Colon (tissue), 2 donors: ENCODE measurements around the gene CRTC1.

Experiments used
- FAIRE-seq: peaks from 2 replicates; lab custom pipeline; 2012; peaks lifted over from hg19 to GRCh38; lab: Jason Lieb, UNC
- donor health status: control.
- donor health status: control.

CRTC1 gene

DNA sequence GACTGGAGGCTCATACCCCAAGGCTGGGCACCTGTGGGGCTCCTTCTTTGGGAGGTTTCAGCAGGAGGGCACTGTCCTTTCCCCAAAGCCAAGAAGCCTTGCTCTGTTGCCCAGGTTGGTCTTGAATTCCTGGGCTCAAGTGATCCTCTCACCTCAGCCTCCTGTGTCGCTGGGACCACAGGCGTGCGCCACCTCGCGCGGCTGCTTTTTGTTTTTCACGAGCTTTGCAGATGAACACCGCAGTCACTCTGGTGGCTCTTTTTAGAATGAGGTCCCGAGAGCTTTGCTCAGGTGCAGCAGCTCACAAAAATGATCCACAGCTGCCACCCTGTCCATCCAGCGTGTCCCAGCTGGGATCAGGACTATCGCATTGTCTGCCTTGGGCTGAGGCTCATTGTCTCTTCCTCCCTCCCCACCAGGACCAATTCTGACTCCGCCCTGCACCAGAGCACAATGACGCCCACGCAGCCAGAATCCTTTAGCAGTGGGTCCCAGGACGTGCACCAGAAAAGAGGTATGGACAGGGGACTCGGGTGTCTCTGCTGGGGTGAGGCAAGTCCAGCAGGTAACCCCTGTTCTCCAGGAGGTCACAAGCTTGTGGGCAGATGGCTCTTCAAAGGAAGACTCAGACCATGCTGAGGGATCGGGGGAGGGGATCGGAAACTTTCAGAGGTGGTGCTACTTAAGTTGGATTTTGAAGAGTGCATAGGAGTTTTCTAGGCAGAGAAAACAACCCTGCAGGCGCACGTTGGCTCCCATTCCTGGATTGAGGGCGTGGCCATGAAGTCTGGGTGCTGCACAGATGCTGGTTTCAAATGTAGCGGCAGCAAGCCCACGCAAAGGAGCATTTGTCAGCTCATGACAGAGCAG lies 66.1 kb downstream of the CRTC1 start:
- no peak for FAIRE-seq

- FAIRE-seq, result no peak
These were observed 67.0 kb downstream of the CRTC1 start for GRCh38 chr19:18750295-18750970.

DNA sequence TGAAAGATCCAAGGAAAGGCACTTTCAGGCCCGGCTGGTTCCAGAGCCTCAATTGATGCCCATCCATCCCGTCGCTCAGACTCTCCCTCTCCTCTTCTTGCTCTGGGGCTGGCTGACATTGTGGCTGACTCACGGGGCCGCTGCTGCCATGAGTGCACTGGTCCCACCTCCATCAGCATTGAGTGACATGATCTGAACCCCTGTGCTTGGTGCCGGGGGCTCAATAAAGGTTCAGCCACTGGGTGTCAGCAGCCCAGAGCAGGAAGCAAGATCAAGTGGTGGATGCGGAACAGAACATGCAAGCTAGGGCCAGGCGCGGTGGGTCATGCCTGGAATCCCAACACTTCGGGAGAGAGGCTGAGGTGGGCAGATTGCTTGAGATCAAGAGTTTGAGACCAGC lies 68.1 kb downstream of the CRTC1 start:
- no peak for FAIRE-seq

DNA sequence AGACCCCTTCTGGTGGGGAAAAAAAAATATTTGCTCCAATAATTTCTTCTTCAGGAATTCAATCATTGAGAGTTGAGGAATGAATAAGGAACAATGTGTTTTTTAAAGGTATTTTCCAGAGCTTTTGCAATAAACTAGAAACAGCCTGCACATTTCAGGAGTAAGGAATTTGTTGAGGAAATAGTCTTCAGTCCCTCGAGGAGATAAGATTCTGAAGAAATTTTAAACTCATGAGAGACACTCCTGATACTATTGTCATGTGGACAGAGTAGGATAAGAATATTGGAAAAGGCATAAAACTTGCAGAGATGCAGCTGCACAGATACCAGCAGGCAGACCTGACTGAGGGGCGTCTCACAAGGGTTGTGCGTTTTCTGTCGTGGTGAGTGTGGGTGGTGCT lies 71.0 kb downstream of the CRTC1 start:
- no peak for FAIRE-seq

GRCh38 chr19:18756896-18757295 lies 73.4 kb downstream of the CRTC1 start:
- no peak for FAIRE-seq

DNA sequence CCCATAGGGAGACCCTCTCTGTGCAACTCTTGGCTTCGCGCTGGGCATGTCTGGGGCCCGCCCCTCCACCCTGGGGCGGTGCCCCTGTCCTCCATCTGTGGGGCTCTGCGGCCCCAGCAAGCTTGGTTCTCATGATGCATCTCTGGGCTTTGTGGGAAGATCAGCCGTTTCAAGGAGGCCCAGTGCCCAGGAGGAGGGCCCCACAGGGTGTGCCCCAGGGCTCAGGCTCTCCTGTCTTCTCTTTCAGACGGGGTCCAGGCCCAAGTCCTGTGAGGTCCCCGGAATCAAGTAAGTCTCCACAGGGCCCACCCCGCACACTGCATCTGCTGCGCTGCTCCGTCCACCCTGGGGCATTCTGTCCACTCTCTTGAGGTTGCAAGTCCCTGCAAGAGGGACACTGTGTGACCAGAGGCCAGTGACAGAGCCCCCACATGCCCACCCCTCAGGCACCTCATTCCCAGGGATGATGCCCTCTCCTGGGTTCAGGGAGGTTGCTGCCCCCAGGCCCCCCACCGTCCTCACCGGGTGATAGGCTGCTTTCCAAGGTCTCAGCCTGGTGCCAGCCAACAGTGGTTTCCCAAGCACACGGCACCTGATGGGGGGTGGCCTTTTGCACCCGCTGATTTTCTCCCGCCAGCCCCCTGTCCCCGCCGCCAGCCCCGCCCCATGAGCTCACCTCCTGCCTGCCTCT lies 76.0 kb downstream of the CRTC1 start:
- FAIRE-seq, result no peak

DNA sequence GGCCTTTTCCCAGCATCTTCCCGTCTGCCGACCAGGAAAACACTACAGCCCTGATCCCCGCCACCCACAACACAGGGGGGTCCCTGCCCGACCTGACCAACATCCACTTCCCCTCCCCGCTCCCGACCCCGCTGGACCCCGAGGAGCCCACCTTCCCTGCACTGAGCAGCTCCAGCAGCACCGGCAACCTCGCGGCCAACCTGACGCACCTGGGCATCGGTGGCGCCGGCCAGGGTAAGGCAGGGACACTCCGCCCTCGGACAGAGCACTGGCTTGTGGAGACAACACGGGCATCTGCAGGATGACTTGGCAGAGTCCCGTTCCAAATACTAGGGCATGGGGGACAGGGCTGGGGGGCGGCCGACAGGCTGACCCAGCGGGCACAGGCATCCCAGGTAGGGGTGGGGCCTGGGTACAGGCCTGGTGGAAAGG lies 76.5 kb downstream of the CRTC1 start:
- FAIRE-seq, result no peak

- FAIRE-seq, result no peak
These were observed 77.2 kb downstream of the CRTC1 start for GRCh38 chr19:18760440-18761383.

- no peak for FAIRE-seq
These were observed 78.1 kb downstream of the CRTC1 start for GRCh38 chr19:18761531-18762110.

GRCh38 chr19:18762125-18763023 lies 78.9 kb downstream of the CRTC1 start:
- no peak for FAIRE-seq

GRCh38 chr19:18763674-18764590 lies 80.5 kb downstream of the CRTC1 start:
- FAIRE-seq, result no peak

GRCh38 chr19:18764591-18765051 lies 81.1 kb downstream of the CRTC1 start:
- FAIRE-seq, result no peak

DNA sequence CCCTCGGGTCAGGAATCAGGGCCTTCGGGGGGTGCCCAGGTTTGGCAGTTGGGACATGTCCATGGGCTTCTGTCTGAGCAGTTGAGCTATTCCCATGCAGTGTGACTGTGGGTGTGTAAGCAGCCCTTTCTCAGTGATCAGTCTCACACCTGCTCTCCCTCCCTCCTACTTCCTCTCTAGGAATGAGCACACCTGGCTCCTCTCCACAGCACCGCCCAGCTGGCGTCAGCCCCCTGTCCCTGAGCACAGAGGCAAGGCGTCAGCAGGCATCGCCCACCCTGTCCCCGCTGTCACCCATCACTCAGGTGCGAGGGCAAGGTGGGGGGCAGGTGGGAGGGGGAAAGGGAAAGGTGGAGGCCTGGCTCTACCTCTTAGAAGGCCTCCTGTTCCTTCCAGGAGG lies 81.7 kb downstream of the CRTC1 start:
- FAIRE-seq, result no peak

DNA sequence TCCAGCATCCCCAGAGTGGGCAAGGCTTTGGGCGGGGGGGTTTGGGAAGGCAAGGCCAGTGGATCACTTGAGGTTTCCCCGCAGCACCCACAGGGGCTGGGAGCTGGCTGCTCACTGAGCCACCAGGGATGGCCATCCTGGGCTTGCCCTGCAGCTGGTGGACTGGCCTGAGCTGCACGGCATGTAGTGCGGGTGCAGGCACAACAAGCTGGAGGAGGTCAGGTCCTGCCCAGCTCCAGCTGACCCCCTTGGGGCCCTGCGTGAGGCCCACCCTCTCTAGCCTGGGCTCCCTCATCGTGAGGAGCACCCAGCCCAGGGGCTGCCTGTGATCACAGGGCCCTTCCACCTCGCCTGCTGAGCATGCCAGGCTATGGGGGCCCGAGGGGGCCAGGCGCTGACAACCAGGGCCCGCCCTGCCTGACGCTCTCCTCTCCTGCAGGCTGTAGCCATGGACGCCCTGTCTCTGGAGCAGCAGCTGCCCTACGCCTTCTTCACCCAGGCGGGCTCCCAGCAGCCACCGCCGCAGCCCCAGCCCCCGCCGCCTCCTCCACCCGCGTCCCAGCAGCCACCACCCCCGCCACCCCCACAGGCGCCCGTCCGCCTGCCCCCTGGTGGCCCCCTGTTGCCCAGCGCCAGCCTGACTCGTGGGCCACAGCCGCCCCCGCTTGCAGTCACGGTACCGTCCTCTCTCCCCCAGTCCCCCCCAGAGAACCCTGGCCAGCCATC lies 84.7 kb downstream of the CRTC1 start:
- FAIRE-seq, result no peak

DNA sequence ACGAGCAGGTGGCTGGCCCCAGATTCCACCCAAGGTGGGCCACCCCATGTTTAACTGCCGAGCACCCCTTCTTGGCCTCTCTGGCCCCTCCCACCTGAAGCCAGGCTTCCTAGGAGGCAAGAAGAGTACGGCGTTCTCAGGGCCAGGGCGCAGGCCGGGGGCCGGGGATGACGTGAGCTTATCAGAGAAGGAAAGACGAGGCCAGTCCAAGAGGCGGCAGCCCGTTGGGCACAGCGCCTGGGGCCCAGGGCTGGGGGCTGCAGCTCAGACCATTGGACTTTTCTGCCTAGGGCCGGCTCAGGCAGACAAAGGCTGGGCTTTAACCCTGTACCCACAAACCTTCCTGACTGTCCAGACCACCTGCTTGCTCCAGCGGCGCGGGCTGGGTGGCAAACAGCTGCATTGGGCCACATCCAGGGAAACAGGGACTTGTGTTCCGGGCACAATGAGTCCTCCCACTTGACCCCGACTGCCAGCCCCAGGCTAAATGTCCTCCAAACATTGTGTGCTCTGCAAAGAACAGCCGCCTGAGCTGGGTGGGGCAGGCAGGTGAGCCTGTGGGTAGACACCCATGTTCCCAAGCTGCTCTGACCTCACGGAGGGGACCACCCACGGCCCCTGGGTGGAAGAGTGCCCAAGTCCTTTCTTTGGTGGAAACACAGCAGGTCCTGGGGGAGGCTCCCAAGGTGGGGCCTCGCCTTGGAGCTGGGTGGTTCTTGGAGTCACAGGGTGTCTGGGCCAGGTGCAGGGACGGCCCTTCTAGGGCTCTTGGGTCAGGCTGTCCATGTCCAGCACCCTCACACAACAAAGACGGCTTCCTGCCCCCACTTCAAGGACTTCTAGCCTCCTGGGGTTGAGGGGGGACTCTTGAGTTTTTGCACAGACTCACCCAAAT lies 85.8 kb downstream of the CRTC1 start:
- no peak for FAIRE-seq

- FAIRE-seq, result no peak
These were observed 86.6 kb downstream of the CRTC1 start for GRCh38 chr19:18769989-18770528.
